Measurements from ENCODE around the gene DIP2A. TPM values are rescaled to one million over a fixed set of nuclear protein-coding genes. Genes with fewer than 3 reads are reported as not detected.

The DIP2A gene
- polyA plus RNA-seq, 3 donors: 4.6 to 55.4 (median 6.1) TPM

DNA sequence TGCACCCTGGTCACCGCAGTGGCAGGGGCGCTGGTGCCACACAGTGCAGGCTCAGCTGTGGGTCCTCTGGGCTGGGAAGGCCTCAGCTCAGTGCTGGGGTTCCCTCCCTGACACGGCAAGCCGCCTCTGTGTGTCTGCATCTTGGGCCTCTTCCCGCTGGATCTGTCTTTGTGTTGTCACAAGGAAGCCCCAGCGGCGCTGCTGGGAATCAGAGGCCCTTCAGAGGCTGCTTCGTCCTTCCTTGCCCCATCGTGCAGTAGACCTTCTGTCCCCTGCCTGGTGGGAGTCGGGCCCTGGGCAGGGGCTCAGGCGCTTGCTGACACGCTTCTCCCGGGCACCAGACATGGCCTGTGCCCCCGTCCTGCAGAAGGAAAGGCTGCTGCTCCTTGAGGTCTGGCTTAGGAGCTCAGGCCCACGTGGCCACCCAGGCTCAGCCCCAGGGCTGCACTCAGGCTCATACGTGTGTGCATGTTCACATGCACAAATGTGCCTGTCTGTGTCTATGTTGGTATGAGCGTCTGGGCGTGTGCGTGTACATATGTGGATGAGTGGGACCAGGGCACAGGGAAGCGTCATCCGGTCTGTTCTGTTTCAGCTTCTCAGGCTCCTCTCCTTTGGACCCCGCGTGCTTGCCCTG, 24.3 kb upstream of the DIP2A start:
- peaks cover 61 to 82% of the 10 kb centered on the region in 2 donors for H3K36me3 Mint-ChIP-seq
- no peak overlapping the region for H3K4me3 ChIP-seq (replicated peaks in 1 of 3; ENCODE audit: low read depth in 2 of 3, low read length in 3 of 3)
- no peak overlapping the region for H3K27ac ChIP-seq (ENCODE audit: low read depth in 1 of 2, low read length in 2 of 2)
- peak overlapping the region in 1 of 7 donors; percentile 48 for H3K27ac Mint-ChIP-seq
- TF ChIP-seq CTCF (IDR thresholded peaks at IDR 0.05): no peak
- no peaks in the 10 kb centered on the region for H4K20me1 ChIP-seq (ENCODE audit: insufficient read depth, low read length)
- intact Hi-C loops (cut with micrococcal nuclease): no loop called here
- H3K27me3 ChIP-seq (ENCODE audit: control insufficient read depth in 2 of 2, insufficient read depth in 2 of 2, low read length in 2 of 2): no peaks in the 10 kb centered on the region
- no peak overlapping the region for H3K9ac ChIP-seq (ENCODE audit: insufficient read depth, low read length, poor library complexity, severe bottlenecking)
- no peak for DNase-seq
- peaks cover 24% of the 10 kb centered on the region for H3K4me1 Mint-ChIP-seq
- peaks cover 0 to 3% (median 0%) of the 10 kb centered on the region in 7 donors for H3K9me3 Mint-ChIP-seq
- peaks cover 32 to 76% of the 10 kb centered on the region in 2 donors for H3K36me3 ChIP-seq (replicated peaks in 1 of 2; ENCODE audit: control insufficient read depth in 1 of 2, insufficient read depth in 2 of 2, low read length in 2 of 2)
- no peak overlapping the region for H3K4me2 ChIP-seq (replicated peaks; ENCODE audit: extremely low read depth, low read length, poor library complexity, severe bottlenecking)
- H3K79me2 ChIP-seq (ENCODE audit: insufficient read depth, low read length): peaks cover 5% of the 10 kb centered on the region
- H3K4me3 Mint-ChIP-seq: no peak overlapping the region
- peaks cover 26 to 31% of the 10 kb centered on the region in 2 donors for H3K4me1 ChIP-seq (ENCODE audit: control insufficient read depth in 1 of 2, insufficient read depth in 2 of 2, low read length in 2 of 2)
- H3K9me3 ChIP-seq (replicated peaks in 1 of 2; ENCODE audit: control insufficient read depth in 1 of 2, insufficient read depth in 1 of 2, low read length in 2 of 2): no peaks in the 10 kb centered on the region
- peaks cover 0 to 3% (median 0%) of the 10 kb centered on the region in 3 donors for H3K27me3 Mint-ChIP-seq (ENCODE audit: low read depth in 3 of 3)
- H2AFZ ChIP-seq (ENCODE audit: insufficient read depth, low read depth, low read length, poor library complexity, severe bottlenecking): no peak overlapping the region
- 98% methylated on average over 21 of the region's 23 CpGs for WGBS (ENCODE audit: insufficient coverage)

DNA sequence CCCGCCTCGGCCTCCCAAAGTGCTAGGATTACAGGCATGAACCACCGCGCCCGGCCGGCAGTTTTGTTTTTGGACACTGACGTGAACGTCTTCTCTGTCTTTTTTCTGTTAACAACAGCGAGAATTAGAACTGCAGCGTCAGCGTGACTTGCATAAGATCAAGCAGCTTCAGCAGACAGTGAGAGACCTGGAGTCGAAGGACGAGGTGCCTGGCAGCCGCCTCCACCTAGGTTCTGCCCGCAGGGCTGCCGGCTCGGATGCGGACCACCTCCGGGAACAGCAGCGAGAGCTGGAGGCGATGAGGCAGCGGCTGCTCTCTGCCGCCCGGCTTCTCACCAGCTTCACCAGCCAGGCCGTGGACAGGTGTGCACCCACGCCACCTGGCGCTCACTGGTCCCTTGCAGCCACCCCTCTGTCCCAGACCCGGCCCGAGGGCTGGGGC, 22.9 kb upstream of the DIP2A start:
- H3K36me3 ChIP-seq (replicated peaks in 1 of 2; ENCODE audit: control insufficient read depth in 1 of 2, insufficient read depth in 2 of 2, low read length in 2 of 2): peaks cover 34 to 76% of the 10 kb centered on the region in 2 donors

More for the DNA sequence above, 22.9 kb upstream of the DIP2A start:
- Histone ChIP-seq H3K4me3 (replicated peaks in 1 of 3; ENCODE audit: low read depth in 2 of 3, low read length in 3 of 3) (no peak overlapping the region), H3K9me3 (replicated peaks in 1 of 2; ENCODE audit: control insufficient read depth in 1 of 2, insufficient read depth in 1 of 2, low read length in 2 of 2) (no peaks in the 10 kb centered on the region), H4K20me1 (ENCODE audit: insufficient read depth, low read length) (no peaks in the 10 kb centered on the region), H3K4me2 (replicated peaks; ENCODE audit: extremely low read depth, low read length, poor library complexity, severe bottlenecking) (no peak overlapping the region), H3K4me1 (ENCODE audit: control insufficient read depth in 1 of 2, insufficient read depth in 2 of 2, low read length in 2 of 2) (peaks cover 26 to 31% of the 10 kb centered on the region in 2 donors), H3K9ac (ENCODE audit: insufficient read depth, low read length, poor library complexity, severe bottlenecking) (no peak overlapping the region), H3K27me3 (ENCODE audit: control insufficient read depth in 2 of 2, insufficient read depth in 2 of 2, low read length in 2 of 2) (no peaks in the 10 kb centered on the region), H2AFZ (ENCODE audit: insufficient read depth, low read depth, low read length, poor library complexity, severe bottlenecking) (no peak overlapping the region), H3K27ac (ENCODE audit: low read depth in 1 of 2, low read length in 2 of 2) (no peak overlapping the region), H3K79me2 (ENCODE audit: insufficient read depth, low read length) (peaks cover 5% of the 10 kb centered on the region)
- intact Hi-C loops (cut with micrococcal nuclease): no loop called here
- Mint-ChIP-seq H3K36me3 (peaks cover 60 to 82% of the 10 kb centered on the region in 2 donors), H3K4me3 (no peak overlapping the region), H3K27me3 (ENCODE audit: low read depth in 3 of 3) (peaks cover 0 to 3% (median 0%) of the 10 kb centered on the region in 3 donors), H3K27ac (peak overlapping the region in 3 of 7 donors; percentile 17 to 50 (median 25)), H3K4me1 (peaks cover 24% of the 10 kb centered on the region), H3K9me3 (peaks cover 0 to 3% (median 0%) of the 10 kb centered on the region in 7 donors)
- DNase-seq: no peak
- no peak for TF ChIP-seq CTCF (IDR thresholded peaks at IDR 0.05)
- WGBS (ENCODE audit: insufficient coverage): 93% methylated on average over 29 of the region's 29 CpGs
